ENCODE results near the gene WIZ.
A peak's percentile ranks its signal among the peaks of the same experiment; 100 is the strongest.

DNA sequence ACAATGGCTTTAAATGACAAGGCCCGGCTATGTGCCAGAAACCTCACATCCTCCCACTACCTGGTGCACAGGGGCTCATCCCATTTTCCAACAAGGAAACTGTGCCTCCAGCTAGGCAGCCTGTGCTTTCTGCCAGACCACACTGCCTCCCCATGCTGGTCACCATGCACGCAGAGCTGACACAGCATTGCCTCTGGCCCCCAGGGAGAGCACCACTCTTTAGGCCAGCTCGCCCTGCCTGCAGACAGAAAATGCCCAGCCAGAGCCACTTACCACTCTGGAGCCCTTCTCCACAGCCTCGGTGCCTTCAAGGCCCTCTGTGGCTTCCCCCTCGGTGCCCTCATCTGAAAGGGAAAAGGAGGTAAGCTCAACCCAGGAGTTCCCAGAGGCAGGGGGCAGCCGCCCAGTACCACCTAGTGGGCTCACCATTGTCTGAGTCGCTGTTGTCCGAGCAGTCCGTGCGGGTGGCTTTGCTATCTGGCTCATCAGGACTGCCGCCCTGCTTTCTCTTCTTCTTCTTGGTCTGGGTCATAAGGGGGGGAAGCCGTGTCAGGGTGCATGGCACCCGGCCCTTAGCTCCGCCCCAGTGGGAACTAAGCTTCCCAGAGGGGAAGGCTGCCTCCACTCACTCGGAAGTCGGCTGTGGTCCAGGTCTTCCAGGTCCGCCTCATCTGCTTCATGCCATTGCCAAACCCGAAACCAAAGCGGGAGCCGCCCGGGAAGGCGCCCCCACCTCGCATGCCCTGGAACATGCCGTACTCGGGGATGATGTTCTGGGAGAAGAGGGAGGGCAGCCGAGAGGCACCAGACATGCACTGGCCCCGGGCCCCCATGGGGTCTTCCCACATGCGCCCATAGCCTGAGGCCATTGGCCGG, 49.0 kb downstream of the WIZ start:
- TF ChIP-seq, protein P1, sequence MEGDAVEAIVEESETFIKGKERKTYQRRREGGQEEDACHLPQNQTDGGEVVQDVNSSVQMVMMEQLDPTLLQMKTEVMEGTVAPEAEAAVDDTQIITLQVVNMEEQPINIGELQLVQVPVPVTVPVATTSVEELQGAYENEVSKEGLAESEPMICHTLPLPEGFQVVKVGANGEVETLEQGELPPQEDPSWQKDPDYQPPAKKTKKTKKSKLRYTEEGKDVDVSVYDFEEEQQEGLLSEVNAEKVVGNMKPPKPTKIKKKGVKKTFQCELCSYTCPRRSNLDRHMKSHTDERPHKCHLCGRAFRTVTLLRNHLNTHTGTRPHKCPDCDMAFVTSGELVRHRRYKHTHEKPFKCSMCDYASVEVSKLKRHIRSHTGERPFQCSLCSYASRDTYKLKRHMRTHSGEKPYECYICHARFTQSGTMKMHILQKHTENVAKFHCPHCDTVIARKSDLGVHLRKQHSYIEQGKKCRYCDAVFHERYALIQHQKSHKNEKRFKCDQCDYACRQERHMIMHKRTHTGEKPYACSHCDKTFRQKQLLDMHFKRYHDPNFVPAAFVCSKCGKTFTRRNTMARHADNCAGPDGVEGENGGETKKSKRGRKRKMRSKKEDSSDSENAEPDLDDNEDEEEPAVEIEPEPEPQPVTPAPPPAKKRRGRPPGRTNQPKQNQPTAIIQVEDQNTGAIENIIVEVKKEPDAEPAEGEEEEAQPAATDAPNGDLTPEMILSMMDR (IDR thresholded peaks at IDR 0.05 in 8 of 11, conservative IDR thresholded peaks at IDR 0.05 in 3 of 11), result no peak
- TF ChIP-seq POLR2A (IDR thresholded peaks at IDR 0.05), result no peak
- peak in 1 of 3 donors; percentile 26 for TF ChIP-seq POLR2AphosphoS5 (IDR thresholded peaks at IDR 0.05)

All from spleen (tissue), 7 donors.